Panc1 (cell line): ENCODE results near the gene ADCY1.

ENCODE experiments used
- SIN3A ChIP-seq: IDR thresholded peaks from 2 replicates; pipeline ENCODE4 v1.6.1; 2012; ENCODE audit warnings: low read depth, mild to moderate bottlenecking, low read length, moderate library complexity, borderline replicate concordance; ENCODE audit not compliant: insufficient read depth
- TF ChIP-seq, protein P1 (sequence below): fragments of 450-650 bp; IDR thresholded peaks from 2 replicates; pipeline ENCODE4 v1.5.1; 2017; ENCODE audit warnings: mild to moderate bottlenecking

DNA sequence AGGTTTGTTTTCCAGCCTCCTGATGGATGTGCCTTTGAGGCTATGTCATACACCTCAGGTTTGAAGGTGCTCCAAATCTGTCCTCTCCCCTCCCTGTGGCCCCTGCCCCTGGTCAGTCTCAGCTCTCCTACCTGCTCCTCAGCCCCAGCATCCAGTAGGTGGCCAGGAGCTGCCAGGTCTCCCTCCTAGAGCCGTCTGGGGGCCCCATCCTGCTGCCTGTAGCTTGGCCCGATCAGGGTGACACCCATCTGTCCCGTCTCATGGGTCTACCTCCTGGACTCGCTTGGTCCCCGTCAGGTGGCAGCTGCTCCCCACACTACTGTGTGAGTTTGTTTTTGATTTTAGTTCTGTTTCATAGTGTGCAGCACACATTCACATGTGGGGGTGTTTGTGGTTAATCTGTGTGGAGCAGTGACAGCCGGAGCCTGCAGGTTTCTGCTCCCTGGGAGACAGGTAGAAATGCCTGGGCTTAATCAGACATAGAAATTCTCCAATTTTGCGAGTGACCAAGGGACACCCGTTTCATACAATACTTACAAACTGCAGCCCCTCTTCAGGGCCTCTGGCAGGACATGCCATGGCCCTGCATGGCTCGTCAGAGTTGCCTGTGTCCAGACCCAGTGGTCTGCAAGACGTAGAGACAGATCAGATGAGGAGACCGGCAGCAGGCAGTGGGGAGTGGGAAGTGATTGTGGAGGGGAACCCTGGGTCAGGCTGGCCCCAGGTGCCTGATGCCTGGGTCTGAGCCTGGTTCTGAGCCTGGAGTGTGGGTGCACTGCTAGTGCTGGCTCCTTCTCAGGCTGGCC, 17.1 kb downstream of the ADCY1 start:
- TF ChIP-seq, protein P1, sequence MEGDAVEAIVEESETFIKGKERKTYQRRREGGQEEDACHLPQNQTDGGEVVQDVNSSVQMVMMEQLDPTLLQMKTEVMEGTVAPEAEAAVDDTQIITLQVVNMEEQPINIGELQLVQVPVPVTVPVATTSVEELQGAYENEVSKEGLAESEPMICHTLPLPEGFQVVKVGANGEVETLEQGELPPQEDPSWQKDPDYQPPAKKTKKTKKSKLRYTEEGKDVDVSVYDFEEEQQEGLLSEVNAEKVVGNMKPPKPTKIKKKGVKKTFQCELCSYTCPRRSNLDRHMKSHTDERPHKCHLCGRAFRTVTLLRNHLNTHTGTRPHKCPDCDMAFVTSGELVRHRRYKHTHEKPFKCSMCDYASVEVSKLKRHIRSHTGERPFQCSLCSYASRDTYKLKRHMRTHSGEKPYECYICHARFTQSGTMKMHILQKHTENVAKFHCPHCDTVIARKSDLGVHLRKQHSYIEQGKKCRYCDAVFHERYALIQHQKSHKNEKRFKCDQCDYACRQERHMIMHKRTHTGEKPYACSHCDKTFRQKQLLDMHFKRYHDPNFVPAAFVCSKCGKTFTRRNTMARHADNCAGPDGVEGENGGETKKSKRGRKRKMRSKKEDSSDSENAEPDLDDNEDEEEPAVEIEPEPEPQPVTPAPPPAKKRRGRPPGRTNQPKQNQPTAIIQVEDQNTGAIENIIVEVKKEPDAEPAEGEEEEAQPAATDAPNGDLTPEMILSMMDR: no peak
- no peak for TF ChIP-seq SIN3A
